ENCODE data around the gene PNMA6E. TPM values are rescaled to one million over a fixed set of nuclear protein-coding genes. Genes with fewer than 3 reads are reported as not detected.

The PNMA6E gene
- total RNA-seq, 4 donors from 2014 or later: not detected

GRCh38 chrX:153400146-153401132 is 711 bp downstream of the PNMA6E start:
- Histone ChIP-seq H3K36me3 (no peaks in the 10 kb centered on the region), H3K27me3 (no peaks in the 10 kb centered on the region), H3K4me1 (no peaks in the 10 kb centered on the region), H3K4me3 (no peak overlapping the region), H3K9me3 (no peaks in the 10 kb centered on the region), H3K27ac (no peak overlapping the region)
- intact Hi-C loops (cut with DNase I; ENCODE audit: low total_unique reads): no loop called here
- DNase-seq: no peak
- peak in 2 of 4 experiments; percentile 28 to 37 for TF ChIP-seq CTCF (IDR thresholded peaks at IDR 0.05)
- TF ChIP-seq POLR2A (IDR thresholded peaks at IDR 0.05): no peak

GRCh38 chrX:153398275-153398960 is 2.7 kb downstream of the PNMA6E start:
- intact Hi-C loops (cut with DNase I; ENCODE audit: low total_unique reads): no loop called here
- Histone ChIP-seq H3K27me3 (no peaks in the 10 kb centered on the region), H3K27ac (no peak overlapping the region), H3K36me3 (no peaks in the 10 kb centered on the region), H3K4me1 (no peaks in the 10 kb centered on the region), H3K9me3 (no peaks in the 10 kb centered on the region), H3K4me3 (no peak overlapping the region)
- TF ChIP-seq CTCF (IDR thresholded peaks at IDR 0.05): no peak
- TF ChIP-seq POLR2A (IDR thresholded peaks at IDR 0.05): no peak
- DNase-seq: no peak

- intact Hi-C loops (cut with DNase I; ENCODE audit: low total_unique reads): no loop called here
- H3K4me3 ChIP-seq: no peak overlapping the region
- H3K36me3 ChIP-seq: no peaks in the 10 kb centered on the region
- no peak overlapping the region for H3K27ac ChIP-seq
- DNase-seq: no peak
- H3K4me1 ChIP-seq: no peaks in the 10 kb centered on the region
- TF ChIP-seq CTCF (IDR thresholded peaks at IDR 0.05) (no peak), POLR2A (IDR thresholded peaks at IDR 0.05) (no peak)
- H3K27me3 ChIP-seq: no peaks in the 10 kb centered on the region
- H3K9me3 ChIP-seq: no peaks in the 10 kb centered on the region
Observed at GRCh38 chrX:153397256-153397960, 3.7 kb downstream of the PNMA6E start.

- no peaks in the 10 kb centered on the region for H3K9me3 ChIP-seq
- no peaks in the 10 kb centered on the region for H3K4me1 ChIP-seq
- no peak for TF ChIP-seq CTCF (IDR thresholded peaks at IDR 0.05)
- TF ChIP-seq POLR2A (IDR thresholded peaks at IDR 0.05): no peak
- H3K27me3 ChIP-seq: no peaks in the 10 kb centered on the region
- no peak for DNase-seq
- no peak overlapping the region for H3K27ac ChIP-seq
- no peaks in the 10 kb centered on the region for H3K36me3 ChIP-seq
- no peak overlapping the region for H3K4me3 ChIP-seq
- intact Hi-C loops (cut with DNase I; ENCODE audit: low total_unique reads): no loop called here
Observed at GRCh38 chrX:153396320-153397195, 4.6 kb downstream of the PNMA6E start.

Measured in uterus (tissue), 4 donors.